Measurements from ENCODE around the gene MAGOH.

Gene MAGOH

GRCh38 chr1:53182111-53182593 is 56.2 kb downstream of the MAGOH start:
- no peak overlapping the region for H3K4me3 ChIP-seq (replicated peaks; ENCODE audit: low read depth, low read length)
- DNase-seq (ENCODE audit: low read depth), result peak; percentile 89
- TF ChIP-seq, protein P1, sequence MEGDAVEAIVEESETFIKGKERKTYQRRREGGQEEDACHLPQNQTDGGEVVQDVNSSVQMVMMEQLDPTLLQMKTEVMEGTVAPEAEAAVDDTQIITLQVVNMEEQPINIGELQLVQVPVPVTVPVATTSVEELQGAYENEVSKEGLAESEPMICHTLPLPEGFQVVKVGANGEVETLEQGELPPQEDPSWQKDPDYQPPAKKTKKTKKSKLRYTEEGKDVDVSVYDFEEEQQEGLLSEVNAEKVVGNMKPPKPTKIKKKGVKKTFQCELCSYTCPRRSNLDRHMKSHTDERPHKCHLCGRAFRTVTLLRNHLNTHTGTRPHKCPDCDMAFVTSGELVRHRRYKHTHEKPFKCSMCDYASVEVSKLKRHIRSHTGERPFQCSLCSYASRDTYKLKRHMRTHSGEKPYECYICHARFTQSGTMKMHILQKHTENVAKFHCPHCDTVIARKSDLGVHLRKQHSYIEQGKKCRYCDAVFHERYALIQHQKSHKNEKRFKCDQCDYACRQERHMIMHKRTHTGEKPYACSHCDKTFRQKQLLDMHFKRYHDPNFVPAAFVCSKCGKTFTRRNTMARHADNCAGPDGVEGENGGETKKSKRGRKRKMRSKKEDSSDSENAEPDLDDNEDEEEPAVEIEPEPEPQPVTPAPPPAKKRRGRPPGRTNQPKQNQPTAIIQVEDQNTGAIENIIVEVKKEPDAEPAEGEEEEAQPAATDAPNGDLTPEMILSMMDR (IDR thresholded peaks at IDR 0.05; ENCODE audit: low read length, missing control alignments), result peak; percentile 70

DNA sequence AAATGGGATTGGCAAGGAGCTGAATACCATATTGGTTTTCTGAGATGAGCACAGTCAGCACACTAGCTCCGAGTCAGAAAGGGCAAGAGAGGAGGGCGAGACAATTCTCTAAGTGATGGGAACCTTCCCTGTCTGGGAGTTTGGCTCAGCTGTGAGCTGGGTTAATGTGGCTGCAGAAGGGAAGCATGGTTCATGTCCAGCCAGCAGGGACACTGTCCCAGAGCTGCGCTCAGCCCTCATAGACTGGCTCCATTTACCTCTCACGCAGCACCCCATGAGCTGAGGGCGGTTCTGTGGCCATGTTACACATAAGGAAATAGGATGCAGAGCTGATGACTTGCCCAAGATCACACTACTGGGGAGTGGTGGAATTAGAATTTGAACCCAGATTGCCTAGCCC is 57.4 kb downstream of the MAGOH start:
- no peak for DNase-seq (ENCODE audit: low read depth)
- no peak overlapping the region for H3K4me3 ChIP-seq (replicated peaks; ENCODE audit: low read depth, low read length)
- TF ChIP-seq, protein P1 (IDR thresholded peaks at IDR 0.05; ENCODE audit: low read length, missing control alignments), result no peak

DNA sequence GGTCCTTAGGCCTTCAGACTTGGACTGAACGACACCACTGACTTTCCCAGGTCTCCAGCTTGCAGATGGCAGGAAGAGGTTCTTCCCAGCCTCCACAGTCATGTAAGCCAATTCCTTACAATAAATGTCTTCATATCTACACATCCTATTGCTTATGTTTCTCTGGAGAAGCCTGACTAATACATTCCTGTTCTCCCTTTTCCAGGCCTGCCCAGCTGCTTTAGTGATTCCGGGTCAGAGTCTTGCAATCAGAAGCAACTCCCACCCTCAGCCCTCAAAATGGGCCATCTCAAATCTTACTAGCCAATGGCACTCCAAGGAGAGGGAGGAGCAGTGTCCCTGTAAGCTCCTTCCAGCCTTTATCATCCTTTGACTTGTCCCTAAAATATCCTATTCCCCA is 58.1 kb downstream of the MAGOH start:
- TF ChIP-seq, protein P1 (IDR thresholded peaks at IDR 0.05; ENCODE audit: low read length, missing control alignments), result no peak
- peak; percentile 57 for DNase-seq (ENCODE audit: low read depth)
- H3K4me3 ChIP-seq (replicated peaks; ENCODE audit: low read depth, low read length), result no peak overlapping the region
